GM10266 (cell line): ENCODE measurements around the gene WNT6.

ENCODE experiments used
- DNase-seq: peaks from one replicate; pipeline ENCODE4 v3.0.0; 2012; ENCODE audit errors: extremely low spot score
- TF ChIP-seq, protein P1 (sequence below): IDR thresholded peaks from 2 replicates; pipeline ENCODE4 v1.5.1; 2012; ENCODE audit warnings: mild to moderate bottlenecking, low read depth; ENCODE audit not compliant: control insufficient read depth, insufficient read depth; ENCODE audit errors: missing control alignments

The WNT6 gene

DNA sequence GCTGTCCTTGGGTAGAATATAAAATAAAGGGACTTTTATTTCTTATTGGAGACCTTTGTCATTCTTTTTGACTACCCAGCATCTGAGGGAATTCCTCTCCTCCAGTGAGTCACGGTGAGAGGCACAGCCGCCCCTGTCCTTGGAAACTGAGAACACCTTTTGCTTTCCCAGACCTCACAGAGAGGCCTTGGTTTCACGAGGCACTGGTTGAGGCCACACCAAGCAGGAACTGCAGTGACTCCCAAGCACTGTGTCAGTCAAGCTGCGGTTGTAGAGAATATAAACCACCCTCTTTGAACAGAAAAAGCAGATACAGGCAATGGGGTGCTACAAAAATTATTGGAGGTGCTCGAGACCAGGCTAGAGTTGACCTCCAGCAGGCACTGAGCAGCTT is 44.4 kb upstream of the WNT6 start:
- DNase-seq: no peak
- TF ChIP-seq, protein P1, sequence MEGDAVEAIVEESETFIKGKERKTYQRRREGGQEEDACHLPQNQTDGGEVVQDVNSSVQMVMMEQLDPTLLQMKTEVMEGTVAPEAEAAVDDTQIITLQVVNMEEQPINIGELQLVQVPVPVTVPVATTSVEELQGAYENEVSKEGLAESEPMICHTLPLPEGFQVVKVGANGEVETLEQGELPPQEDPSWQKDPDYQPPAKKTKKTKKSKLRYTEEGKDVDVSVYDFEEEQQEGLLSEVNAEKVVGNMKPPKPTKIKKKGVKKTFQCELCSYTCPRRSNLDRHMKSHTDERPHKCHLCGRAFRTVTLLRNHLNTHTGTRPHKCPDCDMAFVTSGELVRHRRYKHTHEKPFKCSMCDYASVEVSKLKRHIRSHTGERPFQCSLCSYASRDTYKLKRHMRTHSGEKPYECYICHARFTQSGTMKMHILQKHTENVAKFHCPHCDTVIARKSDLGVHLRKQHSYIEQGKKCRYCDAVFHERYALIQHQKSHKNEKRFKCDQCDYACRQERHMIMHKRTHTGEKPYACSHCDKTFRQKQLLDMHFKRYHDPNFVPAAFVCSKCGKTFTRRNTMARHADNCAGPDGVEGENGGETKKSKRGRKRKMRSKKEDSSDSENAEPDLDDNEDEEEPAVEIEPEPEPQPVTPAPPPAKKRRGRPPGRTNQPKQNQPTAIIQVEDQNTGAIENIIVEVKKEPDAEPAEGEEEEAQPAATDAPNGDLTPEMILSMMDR: no peak

DNA sequence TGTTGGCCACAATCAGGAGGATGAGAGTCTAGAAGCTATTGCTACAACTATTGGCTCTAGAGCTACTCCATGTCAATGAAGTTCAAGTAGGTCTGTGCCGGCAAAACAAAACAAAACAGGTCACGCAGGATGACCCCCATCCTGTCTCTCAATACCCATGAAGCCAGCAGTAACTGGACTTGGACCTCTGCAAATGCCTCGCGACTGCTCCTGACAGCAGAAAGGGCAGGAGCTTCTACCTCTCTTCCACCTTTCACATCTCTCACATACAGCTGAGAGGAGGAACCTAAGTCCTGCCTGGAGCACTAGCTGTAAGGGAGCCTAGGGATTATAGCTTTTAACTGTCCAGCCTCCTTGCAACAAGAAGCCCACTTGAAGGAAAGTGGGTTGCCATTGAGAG is 44.0 kb upstream of the WNT6 start:
- DNase-seq: no peak
- TF ChIP-seq, protein P1: no peak

- TF ChIP-seq, protein P1: no peak
- DNase-seq: no peak
Measured at GRCh38 chr2:218816561-218817011, 43.0 kb upstream of the WNT6 start.

DNA sequence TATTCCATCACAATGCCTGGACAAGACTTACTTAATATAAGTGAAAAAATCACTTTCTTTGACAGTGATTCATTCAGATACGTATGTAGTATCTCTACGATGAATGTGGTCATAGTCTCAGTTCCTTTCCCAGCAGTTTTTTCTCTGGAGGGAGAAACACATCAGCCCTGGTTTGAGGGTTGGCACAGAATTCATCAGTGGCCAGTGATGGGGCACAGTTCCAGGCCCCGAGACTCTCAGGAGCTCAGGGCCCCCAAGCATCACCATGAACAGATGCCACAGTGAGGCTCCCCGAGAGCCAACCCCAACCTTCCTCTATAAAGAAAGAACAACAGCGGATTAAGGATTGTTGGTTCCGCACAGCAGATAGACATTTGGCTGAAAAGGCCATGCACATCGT is 40.5 kb upstream of the WNT6 start:
- no peak for DNase-seq
- TF ChIP-seq, protein P1: no peak

- TF ChIP-seq, protein P1: no peak
- DNase-seq: no peak
Measured at GRCh38 chr2:218820746-218821369, 38.7 kb upstream of the WNT6 start.

DNA sequence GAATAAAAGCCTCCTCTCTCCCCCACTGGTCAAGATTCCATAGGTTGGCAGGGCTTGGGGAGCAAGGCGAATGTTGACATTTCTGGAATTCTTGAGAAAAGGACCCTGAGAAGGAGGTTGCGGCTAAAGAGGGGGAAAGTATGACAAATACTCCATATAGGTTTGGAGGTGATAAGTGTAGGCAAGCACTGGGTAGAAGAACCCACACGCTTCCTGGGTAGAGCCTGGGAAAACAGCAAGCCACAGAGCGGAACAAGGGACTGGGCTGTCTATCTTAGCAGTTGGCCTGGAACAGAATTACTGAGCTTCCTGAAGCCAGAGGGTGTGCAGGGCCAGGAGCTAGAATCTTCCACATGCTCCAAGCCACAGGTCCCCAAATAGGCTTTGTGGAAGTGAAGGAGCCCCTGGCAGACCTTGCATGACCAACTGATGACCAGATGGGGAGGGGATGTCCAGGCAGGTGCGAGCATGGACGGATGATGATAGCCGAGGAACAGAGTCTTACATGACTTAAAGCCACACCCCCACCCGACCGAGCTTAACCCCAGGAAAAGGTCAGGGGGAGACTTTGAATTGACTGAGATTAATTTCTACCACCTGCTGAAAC is 37.9 kb upstream of the WNT6 start:
- no peak for DNase-seq
- TF ChIP-seq, protein P1: no peak

- DNase-seq: no peak
- TF ChIP-seq, protein P1: no peak
Measured at GRCh38 chr2:218822622-218823021, 37.0 kb upstream of the WNT6 start.
